GM10248 (cell line): Measurements from ENCODE around the gene NOSIP.

Experiments used
- CTCF ChIA-PET: fragments of 300-600 bp; sonication (Branson Sonifier 250); formaldehyde crosslinking; extraction: SDS; loops from one replicate; lab custom pipeline; 2021; ENCODE audit warnings: antibody characterized with exemption; lab: Yijun Ruan, JAX
- POLR2A ChIA-PET: fragments of 350-650 bp; sonication (Branson Sonifier 250); formaldehyde crosslinking; extraction: SDS; loops from one replicate; lab custom pipeline; 2020; ENCODE audit warnings: antibody characterized with exemption; lab: Yijun Ruan, JAX
- DNase-seq: peaks from one replicate; pipeline ENCODE4 v3.0.0; 2012; ENCODE audit errors: extremely low spot score
- CTCF ChIP-seq: IDR thresholded peaks from 2 replicates; pipeline ENCODE4 v1.5.1; 2012; ENCODE audit warnings: mild to moderate bottlenecking, low read depth; ENCODE audit errors: extremely low read depth, missing control alignments, control extremely low read depth

NOSIP gene

GRCh38 chr19:49543032-49543431 is 37.3 kb downstream of the NOSIP start:
- no peak for DNase-seq
- POLR2A ChIA-PET: no interaction called here
- no peak for TF ChIP-seq CTCF
- CTCF ChIA-PET: interaction anchor here (1.0 to 1.4 kb wide), 4 partner anchors 9 to 27 kb away, joined by 3 to 4 read pairs (median 3); no protein-coding TSS in a partner anchor

- ChIA-PET CTCF (interaction anchor here (1.0 to 1.4 kb wide), 3 partner anchors 8 to 27 kb away, joined by 3 to 4 read pairs (median 3); no protein-coding TSS in a partner anchor), POLR2A (no interaction called here)
- no peak for TF ChIP-seq CTCF
- no peak for DNase-seq
Measured at GRCh38 chr19:49542446-49542845, 37.9 kb downstream of the NOSIP start.

- DNase-seq: no peak
- TF ChIP-seq CTCF: no peak
- ChIA-PET CTCF (interaction anchor here (1.7 kb wide), 1 partner anchor 35 kb away, joined by 6 read pairs; no protein-coding TSS in a partner anchor), POLR2A (no interaction called here)
Measured at GRCh38 chr19:49541914-49542313, 38.4 kb downstream of the NOSIP start.

- ChIA-PET CTCF (interaction anchor here (1.0 to 1.7 kb wide), 2 partner anchors 7 to 31 kb away, joined by 3 to 8 read pairs; no protein-coding TSS in a partner anchor), POLR2A (interaction anchor here (0.7 kb wide), 1 partner anchor 164 kb away, joined by 6 read pairs; no protein-coding TSS in a partner anchor)
- DNase-seq: no peak
- no peak for TF ChIP-seq CTCF
Measured at GRCh38 chr19:49539192-49539952, 41.0 kb downstream of the NOSIP start.

GRCh38 chr19:49538643-49539042 is 41.7 kb downstream of the NOSIP start:
- DNase-seq: no peak
- ChIA-PET POLR2A (no interaction called here), CTCF (interaction anchor here (0.9 to 1.7 kb wide), 3 partner anchors 8 to 140 kb away, joined by 3 to 8 read pairs (median 4); no protein-coding TSS in a partner anchor)
- no peak for TF ChIP-seq CTCF

- no peak for TF ChIP-seq CTCF
- ChIA-PET CTCF (interaction anchor here (1.4 to 4.2 kb wide), 3 partner anchors 10 to 30 kb away, joined by 4 to 31 read pairs (median 16); no protein-coding TSS in a partner anchor), POLR2A (no interaction called here)
- DNase-seq: no peak
Measured at GRCh38 chr19:49536921-49537462, 43.4 kb downstream of the NOSIP start.
